D341Med (cell line): ENCODE measurements around the gene ZFR2.

Experiments
- DNase-seq: peaks from one replicate; pipeline ENCODE4 v3.0.0; 2012; ENCODE audit warnings: low spot score

ZFR2 gene

GRCh38 chr19:3813473-3814392 is 55.1 kb downstream of the ZFR2 start:
- DNase-seq, result no peak

GRCh38 chr19:3810708-3811355 is 58.0 kb downstream of the ZFR2 start:
- no peak for DNase-seq

DNA sequence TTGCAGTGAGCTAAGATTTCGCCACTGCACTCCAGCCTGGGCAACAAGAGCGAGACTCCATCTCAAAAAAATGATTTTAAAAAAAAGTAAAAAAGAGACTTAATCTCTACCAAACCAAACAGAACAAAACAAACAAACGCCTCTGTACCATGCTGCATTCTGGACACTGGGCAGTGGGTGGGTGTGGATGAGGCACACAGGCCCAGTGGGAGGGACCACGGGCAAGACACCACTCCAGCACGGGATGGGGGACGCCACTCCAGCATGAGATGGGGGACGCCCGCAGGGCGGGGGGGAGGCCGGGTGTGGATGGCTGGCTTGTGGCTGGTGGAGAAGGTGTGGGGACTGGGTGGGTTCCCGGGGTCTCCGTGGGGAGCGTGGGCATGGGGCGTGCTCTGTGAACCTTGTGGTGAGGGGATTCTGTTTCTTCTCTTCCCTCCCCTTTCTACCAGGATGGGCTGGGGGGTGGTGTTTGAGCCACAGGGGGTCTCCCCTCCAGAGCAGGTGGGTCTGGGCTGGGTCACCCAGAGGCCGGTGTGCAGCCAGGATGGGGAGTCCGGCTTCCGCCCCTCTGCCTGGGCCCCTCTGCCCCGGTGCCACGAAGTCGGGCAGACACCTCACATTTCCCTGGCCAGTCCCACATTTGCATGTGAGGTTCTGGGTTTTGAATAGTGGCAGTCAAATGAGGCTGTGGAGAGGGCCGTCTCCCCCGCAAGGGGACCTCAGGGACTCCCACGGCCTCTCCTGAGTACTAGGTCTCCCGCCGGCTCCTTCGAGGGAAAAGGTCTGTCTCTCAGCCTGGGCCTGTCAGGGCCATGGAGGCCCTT is 58.7 kb downstream of the ZFR2 start:
- DNase-seq, result no peak

- no peak for DNase-seq
These were observed 60.3 kb downstream of the ZFR2 start for GRCh38 chr19:3808420-3809143.

DNA sequence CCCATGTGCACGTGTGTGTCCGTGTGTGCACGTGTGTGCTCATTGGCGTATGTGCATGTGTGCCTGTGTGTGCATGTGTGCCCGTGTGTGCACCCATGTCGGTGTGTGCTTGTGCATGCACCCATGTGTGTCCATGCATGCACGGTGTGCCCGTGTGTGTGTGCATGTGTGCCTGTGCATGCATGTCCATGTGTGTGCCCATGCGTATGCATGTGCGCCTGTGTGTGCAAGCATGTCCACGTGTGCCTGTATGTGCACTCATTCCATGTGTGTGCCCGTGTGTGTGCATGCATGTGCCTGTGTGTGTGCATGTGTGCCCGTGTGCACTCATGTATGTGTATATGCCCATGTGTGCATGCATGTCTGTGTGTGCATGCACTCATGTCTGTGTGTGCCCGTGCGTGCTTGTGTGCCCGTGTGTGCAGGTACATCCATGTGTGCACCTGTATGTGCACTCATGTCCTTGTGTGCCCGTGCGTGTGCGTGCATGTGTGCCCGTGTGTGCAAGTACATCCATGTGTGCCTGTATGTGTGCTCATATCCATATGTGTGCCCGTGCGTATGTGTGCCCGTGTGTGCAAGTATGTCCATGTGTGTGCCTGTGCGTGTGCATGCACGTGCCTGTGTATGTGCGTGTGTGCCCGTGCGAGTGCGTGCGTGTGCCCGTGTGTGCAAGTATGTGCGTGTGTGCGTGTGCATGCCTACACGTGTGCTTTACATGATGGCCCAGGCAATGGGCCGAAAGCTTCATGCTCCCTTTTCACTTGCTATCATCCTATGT is 61.1 kb downstream of the ZFR2 start:
- no peak for DNase-seq

- no peak for DNase-seq
These were observed 61.7 kb downstream of the ZFR2 start for GRCh38 chr19:3807131-3807480.

DNA sequence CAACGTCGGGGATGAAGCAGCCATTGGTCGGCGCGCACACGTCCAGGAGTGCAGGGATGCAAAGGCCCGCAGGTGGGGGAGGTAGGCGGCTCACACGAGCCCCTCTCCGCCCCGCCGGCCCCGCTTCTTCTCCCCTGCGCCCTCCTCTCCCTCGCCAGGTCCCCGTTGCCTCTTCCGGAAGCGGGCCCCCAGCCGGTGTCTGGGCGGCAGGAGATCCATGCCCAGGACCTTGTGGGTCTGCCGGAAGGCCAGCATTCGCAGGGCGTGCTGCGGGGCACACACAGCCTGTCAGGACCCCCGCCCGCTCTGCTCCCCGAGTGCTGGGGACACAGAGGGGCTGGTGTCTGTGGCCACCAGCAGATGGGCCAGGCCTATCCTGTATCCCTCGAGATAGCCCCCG is 63.0 kb downstream of the ZFR2 start:
- DNase-seq, result no peak

- DNase-seq, result no peak
These were observed 64.4 kb downstream of the ZFR2 start for GRCh38 chr19:3804429-3804828.

DNA sequence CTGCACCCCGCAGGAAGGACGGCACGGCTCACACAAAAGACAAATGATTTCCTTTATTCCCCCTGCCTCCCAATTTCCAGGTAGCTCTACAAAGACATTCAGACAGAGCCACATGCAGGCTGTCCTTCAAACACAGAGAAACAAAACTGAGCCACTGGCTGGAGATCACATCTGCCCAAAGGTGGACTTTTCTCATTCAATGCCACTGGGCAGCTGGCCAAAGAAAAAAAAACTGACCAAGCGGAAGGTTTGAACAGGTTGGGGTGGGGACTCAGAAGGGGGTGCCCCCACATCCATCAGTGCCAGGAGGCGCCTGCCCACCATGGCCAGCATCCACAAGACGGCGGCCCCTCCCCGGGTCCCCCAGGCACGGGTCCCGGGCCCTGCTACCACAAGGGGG is 64.9 kb downstream of the ZFR2 start:
- no peak for DNase-seq

- no peak for DNase-seq
These were observed 65.5 kb downstream of the ZFR2 start for GRCh38 chr19:3803114-3803888.

GRCh38 chr19:3801412-3802096 is 67.3 kb downstream of the ZFR2 start:
- peak; percentile 56 for DNase-seq

DNA sequence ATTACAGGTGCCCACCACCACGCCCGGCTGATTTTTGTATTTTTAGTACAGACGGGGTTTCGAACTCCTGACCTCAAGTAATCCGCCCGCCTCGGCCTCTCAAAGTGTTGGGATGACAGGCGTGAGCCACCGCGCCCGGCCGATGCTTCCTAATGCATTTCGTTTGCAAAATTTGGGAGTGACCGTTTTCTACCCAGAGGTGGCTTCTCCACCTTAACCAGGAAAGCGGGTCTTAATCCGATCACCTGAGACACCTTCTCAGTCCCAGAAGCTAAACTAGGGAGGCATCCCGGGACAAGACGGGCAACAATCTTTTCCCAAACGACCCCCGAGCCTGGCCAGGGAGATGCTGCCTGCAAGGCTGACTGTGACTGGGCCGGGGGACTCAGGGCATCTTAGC is 67.8 kb downstream of the ZFR2 start:
- DNase-seq, result no peak

GRCh38 chr19:3798137-3798536 is 70.7 kb downstream of the ZFR2 start:
- DNase-seq, result no peak

- DNase-seq, result no peak
These were observed 72.5 kb downstream of the ZFR2 start for GRCh38 chr19:3796358-3796757.

DNA sequence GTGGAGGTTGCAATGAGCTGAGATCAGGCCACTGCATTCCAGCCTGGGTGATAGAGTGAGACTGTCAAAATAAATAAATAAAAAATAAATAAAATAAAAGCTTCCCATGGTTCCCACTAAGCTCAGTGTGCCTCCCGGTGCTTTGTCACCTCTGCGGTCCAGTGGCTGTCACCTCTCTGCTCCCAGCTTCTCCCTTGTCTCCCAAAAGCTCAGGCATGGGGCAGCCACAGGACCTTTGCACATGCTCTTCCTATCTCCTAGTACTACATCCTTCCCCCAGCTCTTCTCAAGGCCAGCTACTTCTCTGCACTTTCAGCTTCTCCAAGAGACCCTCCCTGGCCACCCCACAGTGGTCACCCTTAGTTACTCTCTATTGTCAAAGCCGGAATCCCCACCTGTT is 75.0 kb downstream of the ZFR2 start:
- DNase-seq, result no peak

- no peak for DNase-seq
These were observed 76.7 kb downstream of the ZFR2 start for GRCh38 chr19:3792114-3792513.

- DNase-seq, result no peak
These were observed 77.9 kb downstream of the ZFR2 start for GRCh38 chr19:3790941-3791340.

DNA sequence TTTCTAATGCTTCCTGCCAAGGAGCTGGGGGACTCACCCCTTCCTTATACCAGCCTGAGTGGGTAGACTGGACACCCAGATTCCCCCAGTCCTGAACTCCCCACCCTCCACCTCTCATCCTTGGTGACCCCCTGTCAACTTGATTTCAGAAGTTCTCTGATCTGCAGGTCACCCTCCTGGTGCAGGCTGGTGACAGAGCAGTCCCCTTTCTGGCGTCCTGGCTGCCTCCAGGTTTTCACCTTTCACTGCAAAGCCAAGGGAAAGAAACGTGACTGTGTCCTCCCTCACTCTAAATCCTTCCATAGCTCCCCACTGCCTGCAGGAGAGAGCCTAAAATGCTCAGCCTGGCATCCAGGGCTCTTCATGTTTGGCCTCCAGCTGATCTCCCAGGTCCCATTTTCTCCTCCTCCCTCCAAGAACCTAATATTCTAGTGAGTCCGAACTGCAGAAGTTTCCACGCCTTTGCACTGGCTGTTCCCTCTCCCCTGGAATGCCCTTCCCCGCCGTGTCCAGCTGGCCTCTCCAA is 78.6 kb downstream of the ZFR2 start:
- DNase-seq, result no peak

DNA sequence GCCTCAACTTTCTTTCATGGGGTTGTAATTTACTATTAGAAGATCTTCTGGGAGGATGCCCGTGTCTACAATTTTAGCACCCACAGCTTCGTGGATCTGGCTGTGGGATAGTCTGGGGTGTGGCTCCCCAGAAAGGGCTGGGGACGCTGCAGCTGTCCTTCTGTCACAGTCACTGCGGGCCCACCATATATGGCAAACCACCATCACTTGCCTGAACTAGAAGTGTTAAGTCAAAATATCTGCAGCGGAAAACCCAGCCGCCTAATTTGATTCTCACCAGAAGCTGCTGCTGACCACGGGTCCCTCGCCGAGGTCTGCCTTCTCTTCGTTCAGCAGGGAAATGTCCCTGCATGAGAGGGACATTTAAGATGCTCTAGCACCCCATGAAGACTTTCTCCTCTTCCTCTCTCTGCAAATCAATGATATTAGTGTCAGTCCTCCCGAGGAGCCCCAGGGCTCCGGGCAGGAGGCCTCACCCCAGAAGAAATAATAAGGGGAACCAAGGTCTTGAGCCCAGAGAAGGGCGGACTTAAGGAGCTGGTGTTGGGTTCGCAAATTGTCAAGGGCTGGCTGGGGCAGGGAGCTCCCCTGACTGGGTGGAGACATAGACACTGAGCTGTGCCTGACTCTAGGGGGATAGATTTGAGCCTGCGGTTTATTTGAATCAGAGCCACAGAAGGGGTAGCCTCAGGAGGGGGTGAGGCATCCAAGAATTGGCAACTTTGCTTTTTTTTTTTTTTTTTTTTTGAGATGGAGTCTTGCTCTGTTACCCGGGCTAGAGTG is 79.7 kb downstream of the ZFR2 start:
- DNase-seq, result no peak
